Endodermal cell (in vitro differentiated cells): ENCODE data around the gene GALE. TPM values are rescaled to one million over a fixed set of nuclear protein-coding genes. Genes with fewer than 3 reads are reported as not detected.
A peak's percentile ranks its signal among the peaks of the same experiment; 100 is the strongest.

Source experiments
- DNase-seq: peaks from one replicate; pipeline ENCODE4 v3.0.0-alpha.2; 2017
- H3K27ac ChIP-seq: 2 replicates; pipeline ENCODE4 v1.5.1; 2013; ENCODE audit warnings: mild to moderate bottlenecking, low read depth, low read length, moderate library complexity
- H3K27me3 ChIP-seq: 2 replicates; pipeline ENCODE4 v1.6.1; 2013; ENCODE audit warnings: mild to moderate bottlenecking, low read length, moderate library complexity; ENCODE audit not compliant: insufficient read depth, control insufficient read depth, poor library complexity, severe bottlenecking
- H3K36me3 ChIP-seq: 2 replicates; pipeline ENCODE4 v1.7.0; 2013; ENCODE audit warnings: mild to moderate bottlenecking, low read length, moderate library complexity; ENCODE audit not compliant: control insufficient read depth, insufficient read depth
- H3K4me1 ChIP-seq: one replicate; pipeline ENCODE4 v1.7.0; 2013; ENCODE audit warnings: low read length; ENCODE audit not compliant: control insufficient read depth, insufficient read depth
- H3K4me3 ChIP-seq: 2 replicates; pipeline ENCODE4 v1.5.1; 2013; ENCODE audit warnings: mild to moderate bottlenecking, low read length, moderate library complexity
- H3K9ac ChIP-seq: 2 replicates; pipeline ENCODE4 v1.6.1; 2013; ENCODE audit warnings: mild to moderate bottlenecking, low read length, moderate library complexity; ENCODE audit not compliant: poor library complexity, severe bottlenecking; ENCODE audit errors: extremely low read depth
- H3K9me3 ChIP-seq: 2 replicates; pipeline ENCODE4 v1.6.1; 2013; ENCODE audit warnings: mild to moderate bottlenecking, low read length, moderate library complexity; ENCODE audit not compliant: control insufficient read depth
- H3K27ac Mint-ChIP-seq: 2 replicates; pipeline ENCODE4 v1.8.0; 2020; ENCODE audit warnings: mixed read lengths
- H3K27me3 Mint-ChIP-seq: 2 replicates; pipeline ENCODE4 v1.8.0; 2021; ENCODE audit warnings: mild to moderate bottlenecking, mixed read lengths; ENCODE audit not compliant: insufficient read depth
- H3K36me3 Mint-ChIP-seq: 2 replicates; pipeline ENCODE4 v1.8.0; 2020; ENCODE audit warnings: low read depth, mixed read lengths
- H3K4me1 Mint-ChIP-seq: 2 replicates; pipeline ENCODE4 v1.8.0; 2020; ENCODE audit warnings: mixed read lengths
- H3K4me3 Mint-ChIP-seq: 2 replicates; pipeline ENCODE4 v1.8.0; 2020; ENCODE audit warnings: mild to moderate bottlenecking, moderate library complexity, mixed read lengths
- H3K9me3 Mint-ChIP-seq: 2 replicates; pipeline ENCODE4 v1.8.0; 2020; ENCODE audit warnings: mild to moderate bottlenecking, mixed read lengths
- WGBS, 2 experiments: methylation state at CpG; one replicate each; pipeline versions ENCODE4 v1.1.5 to v1.1.7; 2013; ENCODE audit warnings: missing lambda C conversion rate in 2 of 2, mixed read lengths in 1 of 2; ENCODE audit not compliant: insufficient coverage in 1 of 2, insufficient read length in 1 of 2; 5-methylcytosine and 5-hydroxymethylcytosine counted together
- total RNA-seq, 2 donors: library from RNA; stranded (reverse); fragmentation: NEBNext Ultra II Directional in 1 of 2; extraction: Animal tissue kit (Norgen Biotek cat#: 25700) in 1 of 2; gene quantifications; 2 replicates in 1 of 2; 3 replicates in 1 of 2; pipeline ENCODE4 v1.2.1, GENCODE V29; 2021
- TF ChIP-seq, protein P1 (sequence below): fragments of 200-600 bp; sonication (generic); conservative IDR thresholded peaks from 2 replicates; pipeline ENCODE4 v1.5.0; 2021; ENCODE audit warnings: antibody characterized with exemption, mild to moderate bottlenecking

The GALE gene
- total RNA-seq, 2 donors from 2014 or later: 60.4 to 66.0 TPM

- Histone ChIP-seq H3K27me3 (no peaks in the 10 kb centered on the region), H3K4me1 (peaks cover 4% of the 10 kb centered on the region), H3K9ac (no peak overlapping the region), H3K36me3 (no peaks in the 10 kb centered on the region), H3K9me3 (no peaks in the 10 kb centered on the region), H3K4me3 (peak overlapping the region; percentile 97), H3K27ac (no peak overlapping the region)
- TF ChIP-seq, protein P1, sequence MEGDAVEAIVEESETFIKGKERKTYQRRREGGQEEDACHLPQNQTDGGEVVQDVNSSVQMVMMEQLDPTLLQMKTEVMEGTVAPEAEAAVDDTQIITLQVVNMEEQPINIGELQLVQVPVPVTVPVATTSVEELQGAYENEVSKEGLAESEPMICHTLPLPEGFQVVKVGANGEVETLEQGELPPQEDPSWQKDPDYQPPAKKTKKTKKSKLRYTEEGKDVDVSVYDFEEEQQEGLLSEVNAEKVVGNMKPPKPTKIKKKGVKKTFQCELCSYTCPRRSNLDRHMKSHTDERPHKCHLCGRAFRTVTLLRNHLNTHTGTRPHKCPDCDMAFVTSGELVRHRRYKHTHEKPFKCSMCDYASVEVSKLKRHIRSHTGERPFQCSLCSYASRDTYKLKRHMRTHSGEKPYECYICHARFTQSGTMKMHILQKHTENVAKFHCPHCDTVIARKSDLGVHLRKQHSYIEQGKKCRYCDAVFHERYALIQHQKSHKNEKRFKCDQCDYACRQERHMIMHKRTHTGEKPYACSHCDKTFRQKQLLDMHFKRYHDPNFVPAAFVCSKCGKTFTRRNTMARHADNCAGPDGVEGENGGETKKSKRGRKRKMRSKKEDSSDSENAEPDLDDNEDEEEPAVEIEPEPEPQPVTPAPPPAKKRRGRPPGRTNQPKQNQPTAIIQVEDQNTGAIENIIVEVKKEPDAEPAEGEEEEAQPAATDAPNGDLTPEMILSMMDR: no peak
- H3K9me3 Mint-ChIP-seq: no peaks in the 10 kb centered on the region
- no peaks in the 10 kb centered on the region for H3K36me3 Mint-ChIP-seq
- 93 to 95% methylated on average over 4 to 7 of the region's 7 CpGs for WGBS, 2 experiments
- H3K27ac Mint-ChIP-seq: no peak overlapping the region
- no peaks in the 10 kb centered on the region for H3K27me3 Mint-ChIP-seq
- H3K4me1 Mint-ChIP-seq: peaks cover 12% of the 10 kb centered on the region
- DNase-seq: no peak
- peak overlapping the region; percentile 93 for H3K4me3 Mint-ChIP-seq
Measured at GRCh38 chr1:23823767-23824166, 23.2 kb upstream of the GALE start.

DNA sequence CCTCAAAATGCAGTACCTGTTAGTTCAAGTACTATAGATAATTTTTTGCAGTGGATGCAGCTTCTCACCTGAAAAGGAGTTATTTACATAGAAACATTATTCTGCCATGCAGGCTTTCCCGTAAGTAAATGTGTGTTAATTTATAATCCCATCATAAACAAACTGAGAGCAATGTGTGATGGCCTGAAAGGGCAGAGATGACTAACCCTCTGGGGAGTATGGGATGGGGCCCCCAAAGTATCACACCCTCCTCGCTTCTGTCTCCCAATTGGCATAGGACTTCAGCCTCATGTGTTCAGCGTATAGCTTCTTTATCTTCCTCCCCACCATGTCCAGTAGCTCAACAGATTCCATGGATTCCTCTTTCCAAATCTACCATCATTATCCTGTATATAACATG is 17.1 kb upstream of the GALE start:
- no peaks in the 10 kb centered on the region for H3K9me3 ChIP-seq
- Mint-ChIP-seq H3K4me3 (no peak overlapping the region), H3K27ac (no peak overlapping the region), H3K9me3 (no peaks in the 10 kb centered on the region), H3K36me3 (peaks cover 15% of the 10 kb centered on the region), H3K27me3 (no peaks in the 10 kb centered on the region), H3K4me1 (no peaks in the 10 kb centered on the region)
- 91 to 100% methylated on average over 2 of the region's 3 CpGs for WGBS, 2 experiments
- no peak for DNase-seq
- no peaks in the 10 kb centered on the region for H3K27me3 ChIP-seq
- H3K4me1 ChIP-seq: no peaks in the 10 kb centered on the region
- H3K27ac ChIP-seq: no peak overlapping the region
- H3K4me3 ChIP-seq: no peak overlapping the region
- peaks cover 20% of the 10 kb centered on the region for H3K36me3 ChIP-seq
- TF ChIP-seq, protein P1: no peak
- no peak overlapping the region for H3K9ac ChIP-seq

GRCh38 chr1:23816906-23817305 is 16.4 kb upstream of the GALE start:
- H3K27me3 ChIP-seq: no peaks in the 10 kb centered on the region
- Mint-ChIP-seq H3K9me3 (no peaks in the 10 kb centered on the region), H3K27me3 (no peaks in the 10 kb centered on the region), H3K36me3 (peaks cover 18% of the 10 kb centered on the region), H3K4me1 (no peaks in the 10 kb centered on the region), H3K4me3 (no peak overlapping the region), H3K27ac (no peak overlapping the region)
- no peak overlapping the region for H3K9ac ChIP-seq
- H3K36me3 ChIP-seq: peaks cover 20% of the 10 kb centered on the region
- TF ChIP-seq, protein P1: no peak
- DNase-seq: no peak
- no peak overlapping the region for H3K4me3 ChIP-seq
- H3K9me3 ChIP-seq: no peaks in the 10 kb centered on the region
- no peak overlapping the region for H3K27ac ChIP-seq
- H3K4me1 ChIP-seq: no peaks in the 10 kb centered on the region
